Daoy (cell line): ENCODE results near the gene CPXM2. TPM values are rescaled to one million over a fixed set of nuclear protein-coding genes. Genes with fewer than 3 reads are reported as not detected.
A peak's percentile ranks its signal among the peaks of the same experiment; 100 is the strongest.

Experiments used
- DNase-seq: peaks from one replicate; pipeline ENCODE4 v3.0.0-alpha.2; 2015; ENCODE audit warnings: low read depth
- total RNA-seq: library from RNA; depleted of rRNA; stranded (reverse); fragments of >200 nt; shearing (Covaris generic); gene quantifications from 2 replicates; pipeline ENCODE4 v1.2.3, GENCODE V29; 2014

Gene CPXM2
- total RNA-seq, 1 experiment from 2014 or later: 8.6 TPM

DNA sequence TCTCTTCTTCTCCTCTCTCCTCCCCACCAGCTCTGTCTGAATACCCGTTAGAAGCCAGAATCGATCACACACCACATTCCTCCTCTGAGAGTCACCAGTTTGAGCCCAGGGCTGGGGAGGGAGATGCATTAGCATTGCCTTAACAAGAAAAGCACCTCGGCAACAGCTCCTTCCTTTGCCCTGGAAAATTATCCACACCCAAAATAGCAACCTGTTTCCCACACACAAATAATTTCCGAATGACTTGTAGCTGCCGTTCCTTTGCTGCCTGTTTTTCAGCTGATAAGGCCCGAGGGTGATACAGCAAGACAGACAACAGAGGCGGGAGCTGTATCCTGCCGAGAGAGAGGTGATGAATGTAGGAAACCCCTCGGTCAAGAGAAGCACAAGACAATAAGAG lies 91.3 kb downstream of the CPXM2 start:
- peak; percentile 6 for DNase-seq

DNA sequence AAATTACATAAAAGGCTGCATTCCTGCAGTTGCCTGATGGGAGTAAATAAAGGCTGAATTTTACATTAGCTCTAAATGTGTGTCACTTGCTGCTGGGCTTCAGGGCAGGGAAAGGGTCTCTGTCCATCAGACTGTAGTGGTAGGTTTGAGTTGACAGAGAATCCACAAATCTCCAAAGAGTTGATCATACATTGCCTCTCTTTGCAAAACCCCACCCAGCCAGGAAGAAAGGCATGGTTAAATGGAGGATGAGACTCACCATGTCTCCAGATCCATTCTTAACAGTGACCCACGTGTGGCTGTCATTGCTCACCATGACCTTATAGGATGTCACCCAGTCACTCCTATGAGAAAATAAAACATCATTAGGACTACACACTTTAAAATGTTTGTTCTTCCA lies 92.8 kb downstream of the CPXM2 start:
- no peak for DNase-seq

DNA sequence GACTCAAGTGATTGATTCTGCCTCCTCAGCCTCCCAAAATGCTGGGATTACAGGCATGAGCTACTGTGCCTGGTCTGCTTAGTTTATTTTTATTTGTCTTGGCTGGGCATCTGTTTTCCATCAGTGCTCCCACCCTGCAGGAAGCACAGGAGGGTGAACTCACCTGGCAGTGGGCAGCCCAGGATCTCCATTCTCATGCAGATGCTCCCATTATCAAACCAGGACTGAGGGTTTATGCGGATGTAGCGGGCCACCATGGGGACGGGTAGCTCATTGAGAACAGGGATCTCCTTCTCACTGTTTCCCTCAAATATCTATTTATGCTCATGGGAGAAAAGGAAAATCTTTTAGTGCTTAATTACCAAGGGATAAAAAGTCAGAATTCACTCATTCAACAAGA lies 93.8 kb downstream of the CPXM2 start:
- DNase-seq: no peak

DNA sequence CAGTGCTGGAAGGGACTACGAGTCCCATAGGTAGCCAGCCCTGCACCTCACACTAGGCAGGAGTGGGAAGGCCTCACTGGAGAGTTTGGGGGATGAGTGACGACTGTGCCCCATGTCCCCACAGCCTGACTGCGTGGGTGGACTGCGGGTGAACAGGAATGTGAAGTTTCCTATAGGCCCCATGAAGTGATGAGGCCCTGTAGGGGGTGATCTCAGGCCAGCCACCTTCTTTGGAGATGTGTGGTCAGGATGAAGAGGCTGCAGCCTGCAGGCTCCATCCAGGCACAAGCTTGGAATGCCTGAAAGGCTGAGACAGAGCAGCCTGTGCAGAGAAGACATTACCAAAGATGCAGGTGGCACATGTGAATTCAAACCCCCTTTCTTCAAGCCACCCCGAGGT lies 94.9 kb downstream of the CPXM2 start:
- no peak for DNase-seq

DNA sequence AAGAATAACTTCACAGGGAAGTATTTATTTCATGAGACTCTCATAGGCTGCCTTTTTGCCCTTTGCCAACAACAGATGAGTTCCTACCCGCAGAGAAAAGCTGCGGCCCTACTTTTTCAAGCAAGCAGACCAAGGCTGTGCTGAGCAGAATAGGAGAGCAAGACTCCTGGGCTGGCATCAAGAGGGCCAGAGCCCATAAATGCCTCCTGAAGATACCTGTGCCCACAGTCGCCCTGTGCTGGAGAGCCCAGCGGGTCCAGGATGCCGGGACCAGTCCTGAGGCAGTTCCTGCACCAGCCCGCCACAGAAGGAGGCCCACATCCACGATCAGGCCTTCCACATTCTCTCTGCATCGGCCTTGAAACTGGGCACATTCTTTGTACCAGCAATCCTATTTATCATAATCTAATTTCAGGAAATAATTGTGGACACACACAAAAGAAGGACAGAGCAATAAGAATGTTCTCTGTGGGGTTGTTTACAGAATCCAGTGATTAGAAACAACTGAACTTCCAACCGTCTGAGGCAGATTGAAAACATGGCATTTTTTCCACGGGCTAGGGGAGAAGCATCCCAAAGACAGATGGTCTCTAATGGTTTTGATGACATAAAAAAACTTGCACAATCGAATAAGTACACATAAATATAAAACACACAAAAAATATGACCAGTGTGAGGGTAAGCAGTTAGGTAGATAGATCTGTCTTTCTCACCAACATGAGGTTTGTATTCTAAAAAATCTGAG lies 95.6 kb downstream of the CPXM2 start:
- no peak for DNase-seq

DNA sequence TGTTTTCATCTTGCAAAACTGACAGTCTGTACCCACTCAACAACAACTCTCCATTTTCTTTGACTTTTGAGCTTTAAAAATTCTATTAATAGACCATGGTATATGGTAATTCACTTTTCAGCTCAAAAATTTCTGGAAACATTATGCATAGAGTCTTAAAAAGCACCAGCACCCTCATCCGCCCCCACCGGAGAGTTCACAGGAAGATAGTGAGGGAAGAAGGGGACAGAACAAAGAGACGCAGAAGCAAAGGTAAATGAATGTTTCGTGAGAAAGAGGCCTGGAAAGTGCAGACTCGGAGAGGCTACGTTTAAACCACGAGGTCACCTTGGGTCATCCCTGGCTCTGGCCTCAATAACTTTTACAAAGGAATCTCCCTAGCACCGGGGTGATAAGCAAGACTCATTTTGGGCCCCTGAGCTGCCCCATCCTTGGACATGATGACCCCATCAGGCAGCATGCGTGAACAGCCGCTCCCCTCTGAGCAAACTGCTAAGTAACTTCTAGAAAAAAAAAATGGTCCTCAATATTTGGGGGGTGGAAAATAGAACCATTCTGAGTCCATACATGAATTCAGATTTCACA lies 96.3 kb downstream of the CPXM2 start:
- no peak for DNase-seq

DNA sequence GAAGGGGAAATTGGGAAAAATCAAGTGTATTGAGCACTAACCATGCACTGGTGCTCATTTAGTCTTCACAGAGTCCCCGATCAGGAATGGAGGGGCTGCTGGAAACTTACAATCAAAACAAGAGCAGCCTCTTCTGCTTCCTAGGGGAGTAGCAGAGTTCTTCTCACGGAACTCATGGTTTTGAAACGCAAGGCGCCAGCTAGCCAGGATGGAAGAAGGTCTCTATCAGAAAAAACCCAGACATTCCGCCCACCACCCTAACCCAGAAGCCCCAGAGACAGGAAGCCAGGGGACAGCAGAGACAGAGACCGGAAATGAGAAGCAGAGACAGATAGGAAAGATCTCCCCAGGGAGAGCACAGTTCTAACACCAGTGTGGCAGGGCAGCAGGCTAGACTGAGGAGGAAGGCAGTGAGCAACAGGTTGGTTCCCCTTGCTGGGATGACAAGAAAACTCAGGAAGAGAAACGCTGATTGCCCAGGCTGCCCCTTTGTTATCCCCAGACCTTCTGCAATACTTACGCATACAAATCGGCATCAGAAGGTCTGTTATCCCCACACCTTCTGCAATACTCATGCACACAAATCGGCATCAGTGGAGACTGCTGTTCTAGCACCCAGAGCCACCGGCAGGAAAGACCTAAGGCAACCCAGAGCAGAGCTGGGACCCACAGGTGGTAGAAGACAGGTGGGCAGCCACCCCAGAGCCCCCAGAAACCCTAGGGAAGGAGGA lies 99.2 kb downstream of the CPXM2 start:
- no peak for DNase-seq

DNA sequence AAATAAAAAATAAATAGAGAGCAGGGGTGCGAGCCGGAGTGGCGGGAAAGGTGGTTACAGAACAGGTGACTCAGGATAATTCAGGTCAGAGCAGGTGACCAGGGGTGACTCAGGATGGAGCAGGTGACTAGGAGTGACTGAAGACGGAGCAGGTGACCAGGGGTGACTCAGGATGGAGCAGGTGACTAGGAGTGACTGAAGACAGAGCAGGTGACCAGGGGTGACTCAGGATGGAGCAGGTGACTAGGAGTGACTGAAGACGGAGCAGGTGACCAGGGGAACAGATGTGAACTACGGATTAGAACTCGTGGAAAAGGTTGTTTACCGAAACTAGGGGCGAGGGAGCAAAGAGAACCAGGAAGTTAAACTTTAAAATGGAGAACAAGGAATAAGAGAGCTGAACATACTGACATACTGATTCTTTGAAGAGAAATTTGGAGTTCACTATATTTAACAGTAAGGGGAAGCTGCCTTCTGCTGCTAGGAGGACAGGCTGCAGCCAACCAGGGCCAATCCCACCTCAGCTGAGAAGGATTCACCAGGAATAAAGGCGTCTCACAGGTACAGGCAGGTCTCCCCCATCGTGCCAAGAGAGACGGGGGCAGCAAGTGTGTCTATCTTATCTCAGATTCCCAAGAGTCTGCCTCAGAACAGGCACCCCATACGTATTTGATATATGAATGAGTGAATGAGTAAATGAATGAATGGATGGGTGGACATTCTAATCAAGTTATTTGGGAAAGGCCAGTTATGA lies 101.3 kb downstream of the CPXM2 start:
- no peak for DNase-seq

DNA sequence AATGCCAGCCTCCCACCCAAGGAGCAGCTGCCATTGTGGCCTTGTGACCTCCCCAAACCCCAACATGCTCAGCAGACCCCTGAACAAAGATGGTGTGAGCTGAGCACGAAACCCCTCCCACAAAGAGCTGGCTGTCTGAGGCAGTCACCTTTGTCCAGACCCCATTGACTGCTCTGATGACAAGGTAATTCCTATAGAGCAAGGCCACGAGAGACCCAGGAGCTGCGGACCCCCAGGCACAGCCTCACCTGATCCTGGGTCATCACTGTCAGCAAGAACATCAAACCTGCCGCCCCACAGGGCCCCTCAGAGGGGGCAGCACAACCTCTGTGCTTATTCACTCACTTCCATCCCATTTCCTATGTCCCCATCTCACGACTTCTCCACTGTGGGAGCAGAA lies 102.6 kb downstream of the CPXM2 start:
- no peak for DNase-seq

DNA sequence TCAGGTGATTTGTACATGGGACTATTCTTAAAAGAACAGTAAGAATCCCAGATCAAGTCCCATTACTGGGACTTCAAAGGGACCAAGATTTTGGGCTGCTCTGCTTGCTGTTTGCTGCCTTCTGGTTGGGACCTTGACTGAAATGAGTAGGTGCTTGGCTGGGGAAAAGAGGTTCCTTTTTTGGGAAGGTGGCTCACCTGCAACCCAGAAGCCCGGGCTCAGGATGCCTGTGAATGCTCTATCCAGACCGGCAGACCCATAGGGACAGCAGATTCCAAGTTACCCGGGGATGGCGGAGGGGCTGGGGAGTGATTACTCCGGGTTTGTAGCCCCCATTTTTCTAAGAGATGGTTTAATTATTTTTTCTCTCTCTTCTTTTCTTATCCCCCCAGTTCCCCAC lies 104.0 kb downstream of the CPXM2 start:
- DNase-seq: no peak

DNA sequence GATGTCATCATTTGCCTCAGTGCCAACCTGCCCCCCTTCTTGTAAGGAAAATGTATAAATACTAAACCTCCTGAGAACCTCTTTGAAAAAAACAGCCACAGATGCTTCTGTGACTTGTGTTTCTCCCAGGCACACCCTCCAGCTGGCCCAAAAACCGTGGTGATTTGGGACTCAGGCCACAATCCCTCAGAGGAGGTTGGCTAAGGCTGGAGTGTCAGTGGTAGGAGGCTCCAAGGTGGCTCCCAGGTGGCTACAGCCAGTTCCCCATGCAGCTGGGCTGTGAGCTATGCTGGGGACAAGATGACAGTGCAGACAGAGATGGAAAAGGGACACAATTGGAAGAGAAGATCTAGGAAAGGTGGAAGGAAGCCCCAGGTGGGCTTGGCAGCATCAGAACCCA lies 104.7 kb downstream of the CPXM2 start:
- no peak for DNase-seq

DNA sequence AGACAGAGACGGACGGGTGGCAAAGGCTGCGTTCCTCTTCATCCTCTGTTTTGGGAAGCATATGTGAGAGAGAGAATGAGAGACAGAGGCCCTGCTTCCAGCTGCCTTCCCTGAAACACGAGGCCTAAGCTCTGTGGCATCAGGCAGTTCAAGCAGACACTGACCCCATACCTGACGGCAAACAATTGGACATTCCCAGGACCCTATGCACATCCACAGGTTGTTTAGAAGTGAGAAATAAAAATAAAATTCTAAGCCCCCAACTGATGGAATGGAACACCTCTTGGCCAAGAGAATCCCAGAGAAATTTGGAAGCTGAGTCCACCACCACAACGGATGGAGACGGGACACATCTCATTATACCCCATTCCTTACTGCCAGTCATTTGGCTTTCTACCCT lies 105.3 kb downstream of the CPXM2 start:
- DNase-seq: no peak

DNA sequence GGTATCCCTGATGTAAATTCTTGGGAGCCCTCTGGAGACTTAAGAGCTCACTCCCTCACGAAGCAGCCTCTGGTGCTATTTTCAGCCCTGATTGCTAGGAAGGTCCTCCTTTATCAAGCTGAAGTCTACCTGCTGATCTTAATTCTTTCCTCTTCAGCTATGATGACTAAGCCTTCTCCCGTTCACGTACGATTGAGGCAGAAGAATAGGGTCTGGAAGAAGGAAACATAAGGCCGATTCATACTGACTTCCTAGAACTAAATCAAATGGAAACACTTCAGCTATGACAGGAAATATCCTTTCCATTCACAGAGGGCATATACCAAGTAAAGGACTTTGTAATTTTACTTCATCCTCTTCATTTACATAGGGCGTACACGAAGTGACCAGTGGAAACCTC lies 107.0 kb downstream of the CPXM2 start:
- DNase-seq: no peak

DNA sequence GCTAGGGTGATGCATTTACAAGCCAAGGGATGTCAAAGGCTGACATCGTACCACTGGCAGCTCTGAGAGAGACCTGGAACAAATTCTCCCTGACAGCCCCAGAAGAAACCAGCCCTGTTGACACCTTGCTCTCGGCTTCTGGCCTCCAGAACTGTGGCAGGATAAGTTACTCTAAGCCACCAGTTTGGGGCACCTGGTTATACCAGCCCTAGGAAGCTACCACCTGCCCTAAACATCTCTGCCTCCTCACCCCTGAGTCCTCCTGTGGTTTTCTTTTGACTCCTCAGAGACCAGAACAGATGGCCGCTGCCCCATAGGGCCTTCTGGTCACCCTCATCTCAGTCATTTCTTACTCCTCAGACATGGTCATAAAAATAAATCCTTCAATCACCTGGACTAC lies 107.4 kb downstream of the CPXM2 start:
- DNase-seq: no peak

DNA sequence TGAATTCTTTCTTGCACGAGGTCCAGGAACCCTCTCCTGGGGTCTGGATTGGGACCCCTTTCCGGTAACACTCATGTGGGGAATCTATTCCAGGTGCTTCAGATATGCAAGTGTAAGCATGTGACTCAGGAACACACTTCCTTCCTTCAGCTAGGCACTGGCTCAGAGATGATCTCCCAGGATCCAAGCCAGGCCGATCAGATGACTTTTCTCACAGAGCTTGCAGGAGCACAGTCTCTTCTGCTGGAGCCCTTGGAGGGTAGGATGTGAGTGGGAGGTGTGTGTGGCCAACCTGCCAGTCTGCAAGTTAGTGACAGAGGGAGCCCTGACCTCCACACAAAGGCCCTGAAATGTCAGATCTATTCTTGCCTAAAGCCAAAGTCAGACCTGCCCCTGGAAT lies 108.3 kb downstream of the CPXM2 start:
- DNase-seq: no peak

DNA sequence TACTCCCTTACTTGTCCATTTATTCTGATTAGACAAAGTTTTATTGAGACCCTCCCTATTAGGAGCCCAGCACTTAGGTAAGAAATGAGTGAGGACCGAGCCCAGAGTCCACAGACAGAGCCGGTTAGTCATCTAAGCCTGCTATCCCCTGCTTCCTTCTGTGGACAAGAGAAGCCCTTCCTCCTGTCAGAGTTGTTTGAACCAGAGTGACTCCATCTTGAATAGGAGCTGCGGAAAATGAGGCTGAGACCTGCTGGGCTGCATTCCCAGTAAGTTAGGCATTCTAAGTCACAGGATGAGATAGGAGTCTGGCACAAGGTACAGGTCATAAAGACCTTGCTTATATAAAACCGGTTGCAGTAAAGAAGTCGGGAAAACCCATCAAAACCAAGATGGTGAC lies 109.1 kb downstream of the CPXM2 start:
- DNase-seq: no peak

DNA sequence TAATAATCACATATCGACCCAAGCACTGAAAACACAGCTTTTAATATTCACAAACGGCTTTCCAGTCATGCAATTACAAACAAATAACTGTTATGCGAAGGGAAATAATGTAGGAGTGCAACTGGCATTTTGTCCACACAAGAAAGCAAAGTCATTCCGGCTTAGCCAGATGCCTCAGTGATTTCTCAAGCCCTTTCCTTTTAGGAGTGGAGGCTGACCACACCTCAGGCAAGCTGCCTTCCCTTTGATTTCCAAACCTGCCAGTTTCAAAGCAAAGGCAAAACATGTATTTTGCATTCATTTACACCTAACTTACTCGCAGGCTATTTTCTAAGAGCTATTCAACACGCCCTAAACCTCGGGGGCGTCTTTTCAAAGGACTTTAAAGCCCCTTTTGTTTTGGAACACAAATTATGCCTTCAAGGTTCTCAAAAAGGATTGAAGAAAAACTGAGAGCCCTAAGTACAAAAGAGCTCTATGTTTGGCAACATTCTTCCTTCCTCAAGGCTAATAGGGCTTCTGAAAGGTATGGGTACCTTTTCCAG lies 109.6 kb downstream of the CPXM2 start:
- DNase-seq: no peak

DNA sequence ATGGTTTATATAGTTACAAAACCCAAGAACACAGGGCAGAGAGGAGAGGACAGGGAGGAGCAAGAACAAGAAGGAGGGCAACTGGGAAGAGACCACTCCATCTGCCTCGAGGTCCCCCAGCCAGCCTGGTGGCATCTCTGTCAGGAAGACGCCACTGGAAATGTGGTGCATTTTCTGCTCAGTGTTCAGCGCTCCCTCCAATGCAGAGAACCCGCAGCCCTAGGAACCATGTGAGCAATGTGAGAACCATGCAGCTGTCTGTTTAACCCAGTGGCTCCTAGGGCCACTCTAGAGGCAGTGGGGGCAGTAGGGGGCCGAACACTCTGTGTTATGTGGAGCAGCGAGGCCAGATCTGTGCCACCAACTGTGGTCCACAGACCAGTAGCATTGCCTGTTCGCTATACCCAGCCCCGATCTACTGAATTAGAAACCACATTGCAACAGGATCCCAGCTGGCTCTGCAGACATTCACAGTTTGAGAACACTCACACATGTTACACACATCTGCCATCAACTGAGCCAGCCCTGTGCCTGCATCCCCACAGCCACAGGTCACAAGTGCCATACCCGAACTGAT lies 110.2 kb downstream of the CPXM2 start:
- no peak for DNase-seq

DNA sequence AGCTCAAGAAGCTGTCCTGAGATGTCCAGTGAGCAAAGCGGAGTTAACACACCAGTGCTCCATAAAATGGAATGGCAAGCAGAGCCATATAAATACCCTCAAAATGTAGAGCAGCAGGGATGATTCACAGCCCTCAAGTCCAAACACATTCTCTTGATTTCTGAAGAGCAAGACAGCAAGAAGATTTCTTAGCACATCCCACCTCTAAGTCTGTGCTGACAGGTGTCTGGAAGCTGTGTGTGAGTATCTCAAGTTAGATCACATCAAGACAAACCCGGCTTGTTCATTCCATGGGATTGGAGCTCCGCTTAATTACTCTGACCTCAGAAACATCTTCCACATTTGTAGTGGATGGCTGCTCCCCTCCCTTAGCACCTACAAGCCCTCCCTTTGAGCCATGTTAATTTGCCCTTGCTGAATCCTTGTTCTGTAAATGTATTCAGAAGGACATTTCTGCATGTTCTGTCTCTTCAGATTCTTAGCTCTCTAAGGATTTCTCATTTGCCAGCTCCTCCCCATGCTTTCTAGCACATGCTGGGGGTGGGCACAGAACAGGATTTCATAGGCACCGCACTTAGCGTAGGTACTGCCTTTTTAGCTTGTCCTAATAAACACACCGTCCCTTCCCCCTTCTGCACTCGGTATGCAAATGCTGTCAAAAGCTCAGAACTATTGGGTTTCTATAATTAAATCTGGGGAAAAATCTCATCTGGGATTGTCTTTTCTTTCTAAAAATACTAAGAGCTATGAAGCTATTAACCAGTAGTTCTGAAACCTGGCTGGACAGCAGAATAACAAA lies 112.7 kb downstream of the CPXM2 start:
- no peak for DNase-seq

DNA sequence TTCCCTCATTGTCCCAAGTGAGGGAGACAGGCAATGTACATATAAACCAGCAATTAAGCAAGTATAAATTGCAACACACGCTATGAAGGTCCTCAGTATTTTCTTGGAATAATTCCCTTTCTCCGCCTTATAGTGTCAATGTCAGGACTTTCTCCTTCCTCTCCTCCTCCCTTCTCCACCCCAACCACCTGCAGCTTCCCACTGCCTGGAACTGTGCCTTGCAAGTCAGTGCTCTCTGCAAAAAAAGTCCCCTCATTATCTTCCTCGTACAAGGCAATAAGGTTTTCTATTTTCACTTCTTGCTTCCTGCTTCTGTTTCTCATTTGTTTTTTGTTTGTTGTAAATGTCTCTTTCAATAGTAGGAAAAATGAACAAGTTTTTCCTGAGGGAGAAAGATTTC lies 113.7 kb downstream of the CPXM2 start:
- no peak for DNase-seq

DNA sequence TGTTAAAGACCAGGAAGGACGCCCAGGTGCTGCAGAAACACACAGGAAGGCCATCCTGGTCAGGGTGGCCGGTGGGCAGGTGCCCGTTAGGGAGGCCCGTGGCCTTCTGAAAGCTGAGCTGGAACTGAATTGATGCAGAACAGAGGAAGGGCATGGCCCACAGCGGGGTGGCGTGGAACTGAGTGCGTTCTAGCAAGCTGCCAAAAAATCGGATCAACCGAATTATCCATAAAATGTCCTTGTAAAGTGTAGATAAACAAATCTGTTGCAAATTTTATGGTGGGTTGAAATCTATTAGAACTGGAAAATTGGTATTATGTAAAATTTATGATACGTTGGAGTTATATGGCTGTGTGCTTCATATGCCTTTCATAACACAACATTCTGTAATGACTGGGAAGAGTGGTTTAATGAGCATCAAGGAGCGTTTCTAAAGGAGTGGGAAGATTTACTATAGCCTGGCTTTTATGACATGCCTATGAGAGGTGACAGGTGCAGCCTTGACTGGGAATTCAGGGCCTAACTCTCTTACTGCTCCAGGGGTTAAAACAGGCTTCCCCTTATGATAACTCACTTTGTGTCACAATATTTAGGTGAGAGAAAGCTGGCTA lies 117.4 kb downstream of the CPXM2 start:
- DNase-seq: no peak
